Cardiac muscle cell (in vitro differentiated cells and primary cell): ENCODE data around the gene IL15RA. TPM values are rescaled to one million over a fixed set of nuclear protein-coding genes. Genes with fewer than 3 reads are reported as not detected.
A peak's percentile ranks its signal among the peaks of the same experiment; 100 is the strongest.

Experiments
- DNase-seq, 2 donors: peaks; one replicate each; pipeline versions ENCODE4 v3.0.0 to v3.0.0-alpha.2; 2010 to 2017; ENCODE audit warnings: low read depth in 1 of 2, low spot score in 1 of 2
- H3K27ac ChIP-seq: fragments of 200-600 bp; sonication (generic); 2 replicates; pipeline ENCODE4 v1.5.1; 2016
- H3K27me3 ChIP-seq: fragments of 200-600 bp; sonication (generic); 2 replicates; pipeline ENCODE4 v1.6.0; 2016; ENCODE audit warnings: control low read depth
- H3K36me3 ChIP-seq: fragments of 200-600 bp; sonication (generic); 2 replicates; pipeline ENCODE4 v1.5.1; 2016; ENCODE audit warnings: control low read depth
- H3K4me1 ChIP-seq: fragments of 200-600 bp; sonication (generic); 2 replicates; pipeline ENCODE4 v1.8.1; 2017; ENCODE audit warnings: low read depth, mild to moderate bottlenecking, mixed run types
- H3K4me3 ChIP-seq: fragments of 200-600 bp; sonication (generic); 2 replicates; pipeline ENCODE4 v1.5.1; 2016; ENCODE audit warnings: mild to moderate bottlenecking
- H3K9me3 ChIP-seq: fragments of 200-600 bp; sonication (generic); 2 replicates; pipeline ENCODE4 v1.5.1; 2017; ENCODE audit warnings: low read depth, mild to moderate bottlenecking, control low read depth
- polyA plus RNA-seq: library from polyadenylated mRNA; unstranded; fragments of >200 nt; fragmentation: Nextera tagmentation; extraction: Ambion mirVana; gene quantifications from 2 replicates; pipeline ENCODE4 v1.2.1, GENCODE V29; 2016
- total RNA-seq: library from RNA; depleted of rRNA; stranded (reverse); fragments of >200 nt; gene quantifications from 2 replicates; pipeline ENCODE4 v1.2.3, GENCODE V29; 2016
- TF ChIP-seq, protein P1 (sequence below): IDR thresholded peaks from 2 replicates; pipeline ENCODE4 v1.5.1; 2012; ENCODE audit warnings: low read depth, mild to moderate bottlenecking, low read length

Gene IL15RA
- total and polyA plus RNA-seq, 2 experiments from 2014 or later = 0.27 to 1.4 TPM

DNA sequence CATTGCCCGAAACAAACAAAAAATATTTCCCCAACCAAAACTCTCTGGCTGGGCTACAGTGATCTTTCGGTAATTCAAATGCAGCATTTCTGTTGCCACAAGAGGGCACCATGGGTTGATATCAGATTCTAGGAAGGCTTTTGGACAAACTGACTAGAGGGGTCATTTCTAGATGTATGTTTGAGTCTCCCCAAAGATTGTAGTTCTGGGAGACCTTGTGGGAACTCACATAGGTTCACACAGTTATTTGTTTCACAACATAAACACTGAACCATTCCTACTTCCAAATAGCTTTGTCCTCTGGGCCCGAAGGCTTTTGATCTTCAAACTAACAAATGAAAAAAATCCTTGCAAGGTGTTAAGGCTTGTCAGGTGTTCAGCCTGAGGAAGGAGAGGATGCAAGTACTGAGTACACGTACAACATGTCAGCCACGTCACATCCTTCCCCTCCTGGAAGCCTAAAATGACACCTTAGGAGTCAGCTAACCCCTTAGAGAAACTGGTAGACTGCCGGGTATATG is 37.0 kb upstream of the IL15RA start:
- no peaks in the 10 kb centered on the region for H3K4me1 ChIP-seq
- H3K27me3 ChIP-seq = no peaks in the 10 kb centered on the region
- H3K27ac ChIP-seq = no peak overlapping the region
- H3K9me3 ChIP-seq = no peaks in the 10 kb centered on the region
- no peak overlapping the region for H3K4me3 ChIP-seq
- DNase-seq = peak; percentile 51 to 73
- TF ChIP-seq, protein P1, sequence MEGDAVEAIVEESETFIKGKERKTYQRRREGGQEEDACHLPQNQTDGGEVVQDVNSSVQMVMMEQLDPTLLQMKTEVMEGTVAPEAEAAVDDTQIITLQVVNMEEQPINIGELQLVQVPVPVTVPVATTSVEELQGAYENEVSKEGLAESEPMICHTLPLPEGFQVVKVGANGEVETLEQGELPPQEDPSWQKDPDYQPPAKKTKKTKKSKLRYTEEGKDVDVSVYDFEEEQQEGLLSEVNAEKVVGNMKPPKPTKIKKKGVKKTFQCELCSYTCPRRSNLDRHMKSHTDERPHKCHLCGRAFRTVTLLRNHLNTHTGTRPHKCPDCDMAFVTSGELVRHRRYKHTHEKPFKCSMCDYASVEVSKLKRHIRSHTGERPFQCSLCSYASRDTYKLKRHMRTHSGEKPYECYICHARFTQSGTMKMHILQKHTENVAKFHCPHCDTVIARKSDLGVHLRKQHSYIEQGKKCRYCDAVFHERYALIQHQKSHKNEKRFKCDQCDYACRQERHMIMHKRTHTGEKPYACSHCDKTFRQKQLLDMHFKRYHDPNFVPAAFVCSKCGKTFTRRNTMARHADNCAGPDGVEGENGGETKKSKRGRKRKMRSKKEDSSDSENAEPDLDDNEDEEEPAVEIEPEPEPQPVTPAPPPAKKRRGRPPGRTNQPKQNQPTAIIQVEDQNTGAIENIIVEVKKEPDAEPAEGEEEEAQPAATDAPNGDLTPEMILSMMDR = peak; percentile 81
- H3K36me3 ChIP-seq = no peaks in the 10 kb centered on the region

DNA sequence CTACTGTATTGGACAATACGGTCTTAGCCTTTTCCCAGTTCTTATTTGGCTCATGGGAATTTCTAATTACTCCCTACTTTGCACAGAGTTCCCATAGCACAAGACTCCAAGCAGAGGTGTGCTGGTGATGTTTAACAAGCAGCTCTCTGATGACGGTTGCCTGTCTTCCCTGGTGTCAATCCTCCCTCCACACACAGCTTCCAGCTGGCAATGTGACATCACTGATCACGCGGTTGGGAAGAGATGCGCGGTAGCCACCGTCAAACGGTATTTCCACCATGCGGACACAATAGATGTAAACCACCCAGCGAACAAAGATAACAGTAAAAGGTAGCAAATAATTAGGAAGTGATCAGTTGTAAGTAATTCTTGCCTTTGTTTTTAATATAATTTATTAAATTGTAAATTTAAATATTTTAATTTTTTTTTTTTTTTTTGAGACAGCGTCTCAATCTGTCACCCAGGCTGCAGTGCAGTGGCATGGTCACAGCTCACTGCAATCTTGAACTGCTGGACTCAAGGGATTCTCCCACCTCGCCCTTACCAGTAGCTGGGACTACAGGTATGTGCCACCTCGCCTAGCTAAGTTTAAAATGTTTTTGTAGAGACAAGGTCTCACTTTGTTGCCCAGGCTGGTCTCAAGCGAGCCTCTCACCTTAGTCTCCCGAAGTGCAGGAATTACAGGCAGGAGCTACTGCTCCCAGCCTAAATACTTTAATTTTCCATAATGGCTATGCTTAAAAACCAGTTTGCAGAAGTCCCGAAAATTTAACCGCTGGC is 36.3 kb upstream of the IL15RA start:
- Histone ChIP-seq H3K27ac (no peak overlapping the region), H3K27me3 (no peaks in the 10 kb centered on the region), H3K4me3 (no peak overlapping the region), H3K36me3 (no peaks in the 10 kb centered on the region), H3K9me3 (no peaks in the 10 kb centered on the region), H3K4me1 (no peaks in the 10 kb centered on the region)
- DNase-seq = no peak
- TF ChIP-seq, protein P1 = no peak

DNA sequence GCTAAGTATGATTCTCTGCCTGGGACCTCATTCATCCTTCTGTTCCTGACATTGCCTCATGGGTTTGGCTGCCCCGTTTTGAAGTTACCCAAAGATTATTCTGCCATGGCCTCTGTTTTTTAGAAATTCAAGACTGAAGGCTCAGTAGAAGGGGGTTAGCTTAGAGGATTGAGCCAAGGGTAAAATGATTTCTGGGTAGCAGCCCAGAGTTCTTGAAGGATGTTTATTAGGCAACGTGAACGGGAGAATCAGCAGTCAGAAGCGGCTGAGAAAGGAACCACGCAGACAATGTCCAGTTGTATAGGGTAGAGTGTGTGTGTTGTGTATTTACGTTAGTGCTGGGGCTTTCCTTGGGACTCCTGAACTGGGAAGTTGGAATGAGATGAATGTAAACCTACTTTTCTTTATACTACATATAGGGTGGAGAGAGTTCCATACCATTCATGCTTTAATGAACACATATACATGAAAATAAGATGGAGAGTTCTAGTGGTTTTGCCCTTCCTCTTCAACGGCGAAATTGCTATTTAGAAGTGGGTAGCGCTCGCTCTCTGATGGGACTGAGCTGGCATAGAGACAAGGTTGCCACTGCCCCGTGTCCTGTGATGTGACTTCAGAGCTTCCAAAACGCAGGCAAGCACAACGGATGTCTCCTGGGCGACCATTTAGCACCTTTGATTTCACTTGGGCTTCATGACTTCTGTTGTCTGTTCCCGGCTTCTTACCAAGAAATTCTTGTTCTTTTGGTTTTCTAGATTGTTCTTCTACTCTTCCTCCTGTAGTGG is 35.0 kb upstream of the IL15RA start:
- H3K4me3 ChIP-seq = no peak overlapping the region
- H3K36me3 ChIP-seq = no peaks in the 10 kb centered on the region
- no peaks in the 10 kb centered on the region for H3K9me3 ChIP-seq
- TF ChIP-seq, protein P1 = no peak
- no peaks in the 10 kb centered on the region for H3K4me1 ChIP-seq
- no peak for DNase-seq
- no peaks in the 10 kb centered on the region for H3K27me3 ChIP-seq
- no peak overlapping the region for H3K27ac ChIP-seq

DNA sequence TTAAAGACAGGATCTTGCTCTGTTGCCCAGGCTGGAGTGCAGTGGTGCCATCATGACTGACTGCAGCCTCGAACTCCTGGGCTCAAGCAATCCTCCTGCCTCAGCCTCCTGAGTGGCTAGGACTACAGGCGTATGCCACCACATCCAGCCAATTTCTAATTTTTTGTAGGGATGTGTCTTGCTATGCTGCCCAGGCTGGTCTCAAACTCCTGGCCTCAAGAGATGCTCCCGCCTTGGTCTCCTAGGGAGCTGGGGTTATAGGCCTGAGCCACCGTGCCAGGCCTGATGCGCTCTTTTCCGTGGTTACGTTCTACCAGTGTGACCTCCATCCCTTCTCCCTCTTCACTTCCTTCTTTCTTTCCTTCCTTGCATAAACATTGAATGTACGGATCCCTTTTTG is 34.2 kb upstream of the IL15RA start:
- no peaks in the 10 kb centered on the region for H3K4me1 ChIP-seq
- no peak overlapping the region for H3K4me3 ChIP-seq
- H3K36me3 ChIP-seq = no peaks in the 10 kb centered on the region
- H3K9me3 ChIP-seq = no peaks in the 10 kb centered on the region
- TF ChIP-seq, protein P1 = no peak
- no peak overlapping the region for H3K27ac ChIP-seq
- no peaks in the 10 kb centered on the region for H3K27me3 ChIP-seq
- no peak for DNase-seq

DNA sequence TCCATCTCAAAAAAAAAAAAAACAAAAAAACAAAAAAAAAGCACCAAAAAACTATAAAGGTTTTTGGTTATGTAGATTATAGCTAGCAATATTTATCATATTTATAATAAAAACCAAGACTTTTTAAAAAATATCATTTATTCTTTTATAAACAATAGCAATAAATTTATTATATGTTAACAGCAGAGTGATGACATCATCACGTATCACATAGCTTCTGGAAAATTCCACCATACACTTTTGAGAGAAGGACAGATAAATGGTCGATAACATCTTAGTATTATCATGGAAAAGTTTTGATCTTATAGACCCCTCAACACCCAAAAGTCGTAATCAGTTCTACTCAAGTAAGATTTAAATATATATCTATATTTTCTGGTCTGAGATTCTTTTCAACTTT is 33.2 kb upstream of the IL15RA start:
- no peaks in the 10 kb centered on the region for H3K36me3 ChIP-seq
- no peaks in the 10 kb centered on the region for H3K4me1 ChIP-seq
- no peaks in the 10 kb centered on the region for H3K9me3 ChIP-seq
- TF ChIP-seq, protein P1 = no peak
- no peak overlapping the region for H3K4me3 ChIP-seq
- no peaks in the 10 kb centered on the region for H3K27me3 ChIP-seq
- DNase-seq = no peak
- H3K27ac ChIP-seq = no peak overlapping the region
